ENCODE data around the gene CASQ2. TPM values are rescaled to one million over a fixed set of nuclear protein-coding genes. Genes with fewer than 3 reads are reported as not detected.
A peak's percentile ranks its signal among the peaks of the same experiment; 100 is the strongest.

Gene CASQ2
- total and polyA plus RNA-seq, 2 of the 13 experiments (the other 11 are each of a cell fraction or from before 2014, with no cell fraction given) = not detected

DNA sequence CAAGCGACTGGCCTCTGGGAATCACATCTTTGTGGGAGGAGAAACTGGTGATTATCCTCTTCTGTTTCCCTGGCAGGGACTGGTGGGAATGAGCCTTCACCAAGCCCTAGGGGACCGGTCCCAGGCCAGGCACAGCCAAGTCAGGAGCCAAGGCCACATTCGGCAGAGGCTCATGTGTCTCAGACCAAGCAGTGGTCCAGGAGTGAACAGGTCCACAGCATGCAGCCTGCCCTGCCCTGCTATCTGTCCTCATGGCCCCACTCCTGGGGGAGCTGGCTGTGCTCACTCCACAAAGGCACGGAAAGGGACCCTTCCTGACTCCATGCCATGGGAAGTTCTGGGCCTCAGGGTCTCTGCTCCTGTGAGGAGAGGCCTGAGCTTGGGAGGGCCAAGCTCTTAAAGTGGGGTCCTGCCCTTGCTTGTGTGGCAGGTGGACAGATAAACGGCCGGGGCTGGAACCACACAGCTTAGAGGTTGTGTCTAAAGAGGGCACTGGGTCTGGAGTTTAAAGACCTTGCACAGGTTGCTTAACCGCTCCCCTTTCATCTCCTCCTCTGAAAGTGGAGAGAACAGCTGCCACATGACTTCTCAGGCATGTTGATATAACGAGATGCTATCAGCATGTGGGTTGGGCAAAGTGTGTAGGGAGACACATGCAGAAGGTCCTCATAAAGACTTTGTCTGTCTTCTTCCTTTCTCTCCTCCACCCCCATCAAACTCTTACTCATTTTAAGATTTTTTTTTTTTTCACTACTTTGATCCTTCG lies 57.5 kb downstream of the CASQ2 start:
- 4% methylated on average over 3 of the region's 9 CpGs for WGBS (ENCODE audit: low lambda C conversion rate)
- Histone ChIP-seq H3K36me3 (replicated peaks in 1 of 2; ENCODE audit: control insufficient read depth in 1 of 2, insufficient read depth in 2 of 2, low read length in 2 of 2) (no peaks in the 10 kb centered on the region), H3K9me3 (ENCODE audit: low read length) (no peaks in the 10 kb centered on the region), H4K20me1 (ENCODE audit: insufficient read depth, low read length) (no peaks in the 10 kb centered on the region), H3K27ac (ENCODE audit: extremely low read length, insufficient read depth, low read length) (peak overlapping the region; percentile 47), H3K4me1 (ENCODE audit: insufficient read depth, low read length) (peaks cover 56% of the 10 kb centered on the region), H3K4me2 (ENCODE audit: low read depth, low read length) (peak overlapping the region; percentile 71), H3K9ac (ENCODE audit: insufficient read depth, low read depth, low read length) (peak overlapping the region; percentile 34; the same call in 1 of the 2 replicates), H3K27me3 (ENCODE audit: control insufficient read depth in 1 of 2, insufficient read depth in 2 of 2, low read length in 2 of 2) (no peaks in the 10 kb centered on the region), H2AFZ (ENCODE audit: low read length) (no peak overlapping the region), H3K4me3 (replicated peaks in 1 of 3; ENCODE audit: insufficient read depth in 1 of 3, low read depth in 2 of 3, low read length in 3 of 3) (peak overlapping the region in 1 of 3 experiments; percentile 52; a peak in 1 of 6 replicates), H3K79me2 (ENCODE audit: insufficient read depth, low read length) (no peaks in the 10 kb centered on the region)
- ATAC-seq (peak; percentile 85), DNase-seq (ENCODE audit: low spot score) (peak; percentile 86), FAIRE-seq (peak; percentile 90)
- no TSS peak for BruUV-seq (replicated peaks)
- ChIA-PET POLR2A (interaction anchor here (1.0 to 1.3 kb wide), 2 partner anchors 17 to 69 kb away, joined by 3 to 4 read pairs; partner anchors contain the start of gene VANGL1), CTCF (ENCODE audit: low intra/inter-chr PET ratio, low total read pairs) (no interaction called here)
- in situ Hi-C loops (cut with HindIII; ENCODE audit: extremely low pct_ligation_motif_present, low pct_unique_long_range_greater_than_20kb) = no loop called here
- intact Hi-C loops (cut with micrococcal nuclease; ENCODE audit: unreplicated experiment) = no loop called here
- TF ChIP-seq ZBTB3 (CRISPR knock-in tag; IDR thresholded peaks at IDR 0.05; ENCODE audit: borderline replicate concordance, low read depth) (no peak), TFDP1 (CRISPR knock-in tag; IDR thresholded peaks at IDR 0.05; ENCODE audit: borderline replicate concordance) (no peak), NCOA2 (CRISPR knock-in tag; IDR thresholded peaks at IDR 0.05) (peak; percentile 59; the same call in 1 of the 2 replicates), KAT7 (CRISPR knock-in tag; IDR thresholded peaks at IDR 0.05; ENCODE audit: borderline replicate concordance) (no peak), RAD21 (CRISPR knock-in tag; IDR thresholded peaks at IDR 0.05) (no peak), KLF6 (CRISPR knock-in tag; IDR thresholded peaks at IDR 0.05) (no peak), MXD1 (CRISPR knock-in tag; IDR thresholded peaks at IDR 0.05) (no peak), FOXA3 (CRISPR knock-in tag; IDR thresholded peaks at IDR 0.05) (peak; percentile 87), TGIF2 (CRISPR knock-in tag; IDR thresholded peaks at IDR 0.05) (no peak), REL (CRISPR knock-in tag; conservative IDR thresholded peaks at IDR 0.05) (no peak), ZNF644 (CRISPR knock-in tag; IDR thresholded peaks at IDR 0.05; ENCODE audit: low read depth) (0 out of 2 replicates have a peak, but pooled peaks have one; percentile 27), XRCC5 (optimal IDR thresholded peaks at IDR 0.05; ENCODE audit: low read length) (peak; percentile 43), LCORL (IDR thresholded peaks at IDR 0.05) (no peak), LCORL (CRISPR knock-in tag; IDR thresholded peaks at IDR 0.05) (peak; percentile 35; the same call in 1 of the 2 replicates), ZNF558 (CRISPR knock-in tag; IDR thresholded peaks at IDR 0.05; ENCODE audit: borderline replicate concordance) (no peak), TFE3 (CRISPR knock-in tag; IDR thresholded peaks at IDR 0.05) (peak; percentile 94), HNF4G (IDR thresholded peaks at IDR 0.05; ENCODE audit: borderline replicate concordance, low read depth, low read length) (0 out of 2 replicates have a peak, but pooled peaks have one; percentile 50), HNF4G (CRISPR knock-in tag; IDR thresholded peaks at IDR 0.05; ENCODE audit: borderline replicate concordance, low read depth) (no peak), ISX (CRISPR knock-in tag; conservative IDR thresholded peaks at IDR 0.05) (no peak), TEAD2 (CRISPR knock-in tag; IDR thresholded peaks at IDR 0.05) (no peak), ZSCAN29 (CRISPR knock-in tag; conservative IDR thresholded peaks at IDR 0.05) (no peak), MIER3 (CRISPR knock-in tag; IDR thresholded peaks at IDR 0.05; ENCODE audit: borderline replicate concordance) (peak; percentile 61; the same call in 1 of the 2 replicates)
- TF ChIP-seq, protein P1, sequence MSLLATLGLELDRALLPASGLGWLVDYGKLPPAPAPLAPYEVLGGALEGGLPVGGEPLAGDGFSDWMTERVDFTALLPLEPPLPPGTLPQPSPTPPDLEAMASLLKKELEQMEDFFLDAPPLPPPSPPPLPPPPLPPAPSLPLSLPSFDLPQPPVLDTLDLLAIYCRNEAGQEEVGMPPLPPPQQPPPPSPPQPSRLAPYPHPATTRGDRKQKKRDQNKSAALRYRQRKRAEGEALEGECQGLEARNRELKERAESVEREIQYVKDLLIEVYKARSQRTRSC (CRISPR knock-in tag; IDR thresholded peaks at IDR 0.05; ENCODE audit: low read depth) = no peak
